GM10266 (cell line): ENCODE measurements around the gene HIPK2.

Experiments
- DNase-seq: peaks from one replicate; pipeline ENCODE4 v3.0.0; 2012; ENCODE audit errors: extremely low spot score
- TF ChIP-seq, protein P1 (sequence below): IDR thresholded peaks from 2 replicates; pipeline ENCODE4 v1.5.1; 2012; ENCODE audit warnings: mild to moderate bottlenecking, low read depth; ENCODE audit not compliant: control insufficient read depth, insufficient read depth; ENCODE audit errors: missing control alignments

The HIPK2 gene

DNA sequence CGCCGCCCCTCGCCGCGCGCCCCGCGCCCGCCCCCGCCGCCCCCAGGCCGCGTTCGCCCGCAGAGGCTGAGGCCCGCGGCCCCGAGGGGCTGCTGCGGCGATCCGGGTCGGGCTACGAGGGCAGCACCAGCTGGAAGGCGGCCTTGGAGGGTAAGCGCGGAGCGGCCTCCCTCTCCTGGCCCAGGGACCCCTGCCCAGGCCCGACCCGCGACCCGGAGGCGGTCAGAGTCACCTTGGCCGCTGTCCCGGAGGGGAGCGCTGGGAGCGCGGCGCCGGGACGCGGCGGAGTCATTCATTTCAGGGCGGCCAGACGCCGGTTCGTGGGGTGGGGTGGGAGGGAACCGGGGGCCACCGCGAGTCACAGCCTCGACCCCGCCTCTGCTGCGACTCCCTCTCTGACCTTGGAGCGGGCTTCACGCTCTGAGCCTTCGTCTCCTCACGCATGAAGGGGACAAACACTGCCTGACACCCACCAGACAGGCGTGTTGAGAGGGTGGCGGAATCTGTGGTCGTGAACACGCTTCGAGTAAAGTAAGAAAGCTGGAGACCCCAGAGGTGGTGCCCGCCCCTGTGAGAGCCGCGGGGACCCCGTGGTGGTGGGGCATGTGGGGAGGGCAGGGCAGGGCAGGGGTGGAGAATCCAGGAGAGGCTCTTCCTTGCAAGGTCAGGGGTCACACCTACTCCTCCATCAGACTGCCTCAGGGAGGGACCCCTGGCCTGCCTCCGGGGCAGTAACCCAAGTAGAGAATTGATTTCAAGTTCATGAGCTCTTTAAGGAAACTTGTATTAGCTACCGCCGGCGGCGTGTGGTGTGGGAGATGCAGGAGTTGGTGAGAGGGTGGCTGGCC, 253.6 kb downstream of the HIPK2 start:
- TF ChIP-seq, protein P1, sequence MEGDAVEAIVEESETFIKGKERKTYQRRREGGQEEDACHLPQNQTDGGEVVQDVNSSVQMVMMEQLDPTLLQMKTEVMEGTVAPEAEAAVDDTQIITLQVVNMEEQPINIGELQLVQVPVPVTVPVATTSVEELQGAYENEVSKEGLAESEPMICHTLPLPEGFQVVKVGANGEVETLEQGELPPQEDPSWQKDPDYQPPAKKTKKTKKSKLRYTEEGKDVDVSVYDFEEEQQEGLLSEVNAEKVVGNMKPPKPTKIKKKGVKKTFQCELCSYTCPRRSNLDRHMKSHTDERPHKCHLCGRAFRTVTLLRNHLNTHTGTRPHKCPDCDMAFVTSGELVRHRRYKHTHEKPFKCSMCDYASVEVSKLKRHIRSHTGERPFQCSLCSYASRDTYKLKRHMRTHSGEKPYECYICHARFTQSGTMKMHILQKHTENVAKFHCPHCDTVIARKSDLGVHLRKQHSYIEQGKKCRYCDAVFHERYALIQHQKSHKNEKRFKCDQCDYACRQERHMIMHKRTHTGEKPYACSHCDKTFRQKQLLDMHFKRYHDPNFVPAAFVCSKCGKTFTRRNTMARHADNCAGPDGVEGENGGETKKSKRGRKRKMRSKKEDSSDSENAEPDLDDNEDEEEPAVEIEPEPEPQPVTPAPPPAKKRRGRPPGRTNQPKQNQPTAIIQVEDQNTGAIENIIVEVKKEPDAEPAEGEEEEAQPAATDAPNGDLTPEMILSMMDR, result no peak
- DNase-seq, result no peak

- DNase-seq, result no peak
- TF ChIP-seq, protein P1, result no peak
These were observed 254.4 kb downstream of the HIPK2 start, which contains the start of gene CLEC2L for GRCh38 chr7:139523199-139523941. CLEC2L (plus strand) TSS chr7:139523685; CDS start chr7:139523928, 243 bp downstream.

- TF ChIP-seq, protein P1, result no peak
- DNase-seq, result no peak
These were observed 255.0 kb downstream of the HIPK2 start for GRCh38 chr7:139522830-139523198.

DNA sequence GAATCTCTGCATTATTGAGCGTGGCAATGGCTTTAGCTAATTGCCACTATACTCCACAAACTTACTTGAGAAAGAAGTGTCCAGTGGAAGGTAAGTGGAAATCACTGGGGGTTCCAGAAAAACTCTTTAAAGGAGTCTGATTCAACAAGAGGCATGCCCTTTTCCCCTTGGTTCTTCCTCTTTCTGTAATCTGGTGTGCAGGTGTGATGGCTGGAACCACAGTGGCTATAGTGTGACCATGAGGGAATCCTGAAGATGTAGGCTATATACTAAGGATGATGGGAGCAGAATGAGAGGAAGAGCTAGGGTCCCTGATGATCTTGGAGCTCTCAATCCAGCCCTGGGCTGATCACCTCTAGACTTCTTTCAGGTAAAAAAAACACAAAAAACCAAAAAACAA, 256.4 kb downstream of the HIPK2 start:
- DNase-seq, result no peak
- TF ChIP-seq, protein P1, result no peak

DNA sequence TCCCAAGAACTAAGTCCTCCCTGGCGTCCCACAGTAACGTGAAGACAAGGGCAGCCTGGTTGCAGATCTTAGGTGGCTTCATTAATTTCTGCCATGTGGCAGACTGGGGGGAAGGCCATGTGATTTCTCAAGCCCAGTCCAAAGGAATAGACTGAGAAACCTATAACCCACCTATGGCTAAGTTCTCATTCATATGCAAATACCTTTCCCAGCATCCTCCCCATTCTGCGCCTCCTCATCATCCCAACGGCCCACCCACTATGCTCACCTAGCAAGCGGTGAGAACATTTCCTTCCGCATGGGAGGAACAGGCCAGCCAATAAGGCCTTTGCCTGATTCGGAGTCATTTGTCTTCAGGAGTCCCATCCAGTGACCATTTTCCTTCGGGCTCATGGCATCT, 262.5 kb downstream of the HIPK2 start:
- TF ChIP-seq, protein P1, result no peak
- no peak for DNase-seq
